Upper lobe of left lung (tissue), 4 donors: Measurements from ENCODE around the gene UGT1A9.

Source experiments
- POLR2A ChIP-seq, 4 donors: fragments of 450-650 bp; IDR thresholded peaks; one replicate each; pipeline ENCODE4 v1.5.1; 2016 to 2017; ENCODE audit warnings: antibody characterized with exemption in 4 of 4, mild to moderate bottlenecking in 2 of 4
- POLR2AphosphoS5 ChIP-seq, 2 donors: sonication (generic); formaldehyde crosslinking; IDR thresholded peaks; one replicate each; pipeline ENCODE4 v1.5.1; 2017; ENCODE audit warnings: antibody characterized with exemption in 2 of 2
- TF ChIP-seq, protein P1 (sequence below), 6 experiments: fragments of 450-650 bp in 4 of 6; fragments of 200-600 bp in 2 of 6; sonication (generic) in 2 of 6; IDR thresholded peaks; one replicate each; pipeline ENCODE4 v1.5.1; 2016 to 2019; ENCODE audit warnings: antibody characterized with exemption in 6 of 6

DNA sequence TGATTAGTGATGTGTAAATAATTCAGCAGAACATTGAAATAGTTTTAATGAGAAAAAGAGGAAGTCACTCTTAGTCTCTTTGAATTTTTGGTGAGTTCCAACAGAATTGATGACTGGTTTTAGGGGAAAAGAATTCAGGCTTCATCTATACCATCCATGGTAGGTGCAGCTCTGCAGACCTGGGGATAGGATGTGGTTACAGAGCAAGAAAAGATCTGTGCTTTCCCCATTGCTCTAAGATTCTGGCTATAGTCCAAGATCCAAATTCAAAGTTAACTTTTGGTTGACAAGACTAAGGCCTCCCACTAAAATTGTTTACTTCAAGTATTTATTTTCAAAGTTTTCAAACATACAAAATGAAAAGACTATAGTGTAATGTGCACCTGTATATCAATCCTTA lies 31.8 kb upstream of the UGT1A9 start:
- TF ChIP-seq POLR2A (IDR thresholded peaks at IDR 0.05) (no peak), POLR2AphosphoS5 (IDR thresholded peaks at IDR 0.05) (no peak)
- TF ChIP-seq, protein P1, sequence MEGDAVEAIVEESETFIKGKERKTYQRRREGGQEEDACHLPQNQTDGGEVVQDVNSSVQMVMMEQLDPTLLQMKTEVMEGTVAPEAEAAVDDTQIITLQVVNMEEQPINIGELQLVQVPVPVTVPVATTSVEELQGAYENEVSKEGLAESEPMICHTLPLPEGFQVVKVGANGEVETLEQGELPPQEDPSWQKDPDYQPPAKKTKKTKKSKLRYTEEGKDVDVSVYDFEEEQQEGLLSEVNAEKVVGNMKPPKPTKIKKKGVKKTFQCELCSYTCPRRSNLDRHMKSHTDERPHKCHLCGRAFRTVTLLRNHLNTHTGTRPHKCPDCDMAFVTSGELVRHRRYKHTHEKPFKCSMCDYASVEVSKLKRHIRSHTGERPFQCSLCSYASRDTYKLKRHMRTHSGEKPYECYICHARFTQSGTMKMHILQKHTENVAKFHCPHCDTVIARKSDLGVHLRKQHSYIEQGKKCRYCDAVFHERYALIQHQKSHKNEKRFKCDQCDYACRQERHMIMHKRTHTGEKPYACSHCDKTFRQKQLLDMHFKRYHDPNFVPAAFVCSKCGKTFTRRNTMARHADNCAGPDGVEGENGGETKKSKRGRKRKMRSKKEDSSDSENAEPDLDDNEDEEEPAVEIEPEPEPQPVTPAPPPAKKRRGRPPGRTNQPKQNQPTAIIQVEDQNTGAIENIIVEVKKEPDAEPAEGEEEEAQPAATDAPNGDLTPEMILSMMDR (IDR thresholded peaks at IDR 0.05): no peak
